HG03097 (cell line): Measurements from ENCODE around the gene IQCH.

Source experiments
- ATAC-seq: cut with Tn5 transposase; IDR thresholded peaks from one replicate; pipeline ENCODE4 v1.9.1; 2021; ENCODE audit not compliant: unreplicated experiment, low FRiP score

IQCH gene

GRCh38 chr15:67550522-67550921 lies 295.9 kb downstream of the IQCH start:
- ATAC-seq: no peak

- no peak for ATAC-seq
Observed at GRCh38 chr15:67551207-67551743, 296.7 kb downstream of the IQCH start.
